K562 (cell line): ENCODE measurements around the gene RNLS. TPM values are rescaled to one million over a fixed set of nuclear protein-coding genes. Genes with fewer than 3 reads are reported as not detected.

ENCODE experiments used
- ATAC-seq: fragments of 200-7000 bp; cut with Tn5 transposase; 3 replicates; pipeline ENCODE4 v1.9.1; 2020; ENCODE audit warnings: moderate library complexity
- BruUV-seq: library from RNA; stranded (reverse); fragments of 400-500 nt; replicated peaks from 2 replicates; lab custom pipeline; 2021; lab: Mats Ljungman, UMichigan
- CTCF ChIA-PET: fragments of 300-600 bp; formaldehyde crosslinking; extraction: SDS; loops from one replicate; lab custom pipeline; 2021; ENCODE audit warnings: low intra/inter-chr PET ratio; lab: Yijun Ruan, JAX
- POLR2A ChIA-PET: fragments of 300-600, 350-650 bp; sonication (Branson Sonifier 250); formaldehyde crosslinking; extraction: SDS; loops from one replicate; lab custom pipeline; 2021; ENCODE audit warnings: antibody characterized with exemption, inconsistent platforms; lab: Yijun Ruan, JAX
- DNase-seq, 4 experiments: peaks; one replicate each; pipeline versions ENCODE4 v3.0.0 to v3.0.0-alpha.2; 2011 to 2018; ENCODE audit warnings: low spot score in 3 of 4, mixed read lengths in 3 of 4; ENCODE audit errors: extremely low read depth in 1 of 4
- FAIRE-seq: peaks from 2 replicates; lab custom pipeline; 2011; peaks lifted over from hg19 to GRCh38; lab: Jason Lieb, UNC
- H2AFZ ChIP-seq: 2 replicates; pipeline ENCODE4 v1.6.0; 2011; ENCODE audit warnings: low read depth, low read length, control low read depth, inconsistent platforms
- H3K27ac ChIP-seq: fragments of 200-600 bp; 3 replicates; pipeline ENCODE4 v1.8.0; 2011; ENCODE audit warnings: low read depth, mild to moderate bottlenecking, control low read depth, inconsistent platforms, low read length, moderate library complexity, mixed read lengths; ENCODE audit errors: extremely low read depth
- H3K27me3 ChIP-seq, 2 experiments: fragments of 300-600 bp in 1 of 2; 2 replicates in 1 of 2; 3 replicates in 1 of 2; pipeline versions ENCODE4 v1.6.0 to v1.8.0; 2011; ENCODE audit warnings: inconsistent platforms in 2 of 2, low read length in 2 of 2, mild to moderate bottlenecking in 1 of 2, mixed read lengths in 1 of 2, moderate library complexity in 1 of 2; ENCODE audit not compliant: control insufficient read depth in 2 of 2, insufficient read depth in 2 of 2
- H3K36me3 ChIP-seq: fragments of 300-600 bp; 3 replicates; pipeline ENCODE4 v1.8.0; 2011; ENCODE audit warnings: mild to moderate bottlenecking, low read length, inconsistent platforms; ENCODE audit not compliant: control insufficient read depth, insufficient read depth
- H3K4me1 ChIP-seq, 2 experiments: fragments of 200-600 bp in 1 of 2; replicated peaks in 1 of 2; 2 replicates in 1 of 2; 3 replicates in 1 of 2; pipeline versions ENCODE4 v1.5.1 to v1.8.0; 2011; ENCODE audit warnings: inconsistent platforms in 2 of 2, low read length in 2 of 2, mild to moderate bottlenecking in 1 of 2, mixed read lengths in 1 of 2, moderate library complexity in 1 of 2; ENCODE audit not compliant: control insufficient read depth in 2 of 2, insufficient read depth in 2 of 2
- H3K4me2 ChIP-seq: 2 replicates; pipeline ENCODE4 v1.6.1; 2011; ENCODE audit warnings: low read length, control low read depth, inconsistent platforms, mixed read lengths; ENCODE audit not compliant: insufficient read depth
- H3K4me3 ChIP-seq: fragments of 200-600 bp; sonication (generic), shearing (Covaris generic); 2 replicates; pipeline ENCODE4 v1.5.1; 2016; ENCODE audit warnings: control low read depth, inconsistent platforms
- H3K79me2 ChIP-seq: fragments of 200-600 bp; 3 replicates; pipeline ENCODE4 v1.8.0; 2011; ENCODE audit warnings: low read length, inconsistent platforms; ENCODE audit not compliant: control insufficient read depth, insufficient read depth
- H3K9ac ChIP-seq, 2 experiments: 2 replicates each; pipeline versions ENCODE4 v1.6.0 to v1.6.1; 2011; ENCODE audit warnings: low read depth in 2 of 2, low read length in 2 of 2, control low read depth in 1 of 2, inconsistent platforms in 1 of 2, mild to moderate bottlenecking in 1 of 2, mixed read lengths in 1 of 2; ENCODE audit not compliant: insufficient read depth in 1 of 2
- H3K9me1 ChIP-seq: one replicate; pipeline ENCODE4 v1.6.0; 2011; ENCODE audit warnings: inconsistent platforms, mild to moderate bottlenecking, low read length, moderate library complexity; ENCODE audit not compliant: control insufficient read depth, insufficient read depth
- H3K9me3 ChIP-seq: replicated peaks from 2 replicates; pipeline ENCODE4 v1.5.1; 2011; ENCODE audit warnings: low read depth, low read length, inconsistent platforms; ENCODE audit not compliant: control insufficient read depth, insufficient read depth
- H4K20me1 ChIP-seq: replicated peaks from 2 replicates; pipeline ENCODE4 v1.6.1; 2011; ENCODE audit warnings: low read length, inconsistent platforms, mixed read lengths; ENCODE audit not compliant: control insufficient read depth, insufficient read depth
- CCNT2 ChIP-seq: IDR thresholded peaks from 2 replicates; pipeline ENCODE4 v1.6.1; 2011; ENCODE audit warnings: borderline replicate concordance, low read depth, mild to moderate bottlenecking, moderate library complexity, mixed read lengths, low read length; ENCODE audit not compliant: insufficient read length; ENCODE audit errors: extremely low read depth
- DDX20 ChIP-seq: fragments of 450-650 bp; IDR thresholded peaks from 2 replicates; pipeline ENCODE4 v1.6.1; 2016; ENCODE audit warnings: missing genetic modification characterization, low read depth, mild to moderate bottlenecking, missing compliant biosample characterization, moderate library complexity
- SMAD2 ChIP-seq: fragments of 150-350 bp; IDR thresholded peaks from 2 replicates; pipeline ENCODE4 v1.6.1; 2014; ENCODE audit warnings: low read depth, mild to moderate bottlenecking, low read length
- ZNF766 ChIP-seq: fragments of 200-800 bp; sonication (Bioruptor generic); conservative IDR thresholded peaks from 2 replicates; pipeline ENCODE4 v1.6.1; 2016; ENCODE audit warnings: missing genetic modification characterization, missing compliant biosample characterization
- WGBS: fragments of 100-300 bp; shearing (Covaris generic); methylation state at CpG from one replicate; pipeline ENCODE4 v1.1.6; 2016; ENCODE audit warnings: low coverage, mixed read lengths; ENCODE audit not compliant: insufficient coverage; ENCODE audit errors: missing lambda C conversion rate; 5-methylcytosine and 5-hydroxymethylcytosine counted together
- in situ Hi-C: fragments of 300-500 bp; cut with MboI; formaldehyde crosslinking; loops from 4 replicates; pipeline ENCODE4 v1.15.0; 2018; ENCODE audit warnings: inconsistent platforms, mixed read lengths
- intact Hi-C: fragments of 100-400 bp; cut with micrococcal nuclease; formaldehyde crosslinking; loops from 2 replicates; pipeline ENCODE4 v1.14.2; 2022
- polyA plus RNA-seq, 8 experiments: library from polyadenylated mRNA; depleted of rRNA in 4 of 8; stranded (reverse) in 5 of 8; unstranded in 3 of 8; fragments of >200 nt; fragmentation: Nextera tagmentation in 2 of 8; fragmentation: Illumina TruSeq in 1 of 8; extraction: Ambion mirVana in 2 of 8; extraction: Trizol in 1 of 8; gene quantifications; 2 replicates each; pipeline versions ENCODE4 v1.2.1 to v1.2.3, GENCODE V29; 2011 to 2014; ENCODE audit warnings: inconsistent platforms in 1 of 8, missing spikeins in 1 of 8
- total RNA-seq, 7 experiments: library from RNA; depleted of rRNA in 6 of 7; stranded (reverse); fragments of >200 nt in 6 of 7; fragmentation: Illumina TruSeq in 2 of 7; extraction: Trizol in 2 of 7; gene quantifications; 2 replicates each; pipeline versions ENCODE4 v1.2.1 to v1.2.3, GENCODE V29; 2011 to 2021; ENCODE audit warnings: low replicate concordance in 1 of 7
- TF ChIP-seq, protein P1 (sequence below): fragments of 200-600 bp; sonication (generic); IDR thresholded peaks from one replicate; pipeline ENCODE4 v1.6.1; 2012; ENCODE audit warnings: mild to moderate bottlenecking, low read depth, low read length, inconsistent platforms
- TF ChIP-seq, protein P2 (sequence below): sonication (generic); formaldehyde crosslinking; IDR thresholded peaks from 2 replicates; pipeline ENCODE4 v1.8.0; 2022; ENCODE audit warnings: mild to moderate bottlenecking, missing genetic modification reagents

The RNLS gene
- total and polyA plus RNA-seq, 9 of the 15 experiments (the other 6 are each of a cell fraction or from before 2014, with no cell fraction given) = 0.14 to 0.72 (median 0.41) TPM; not detected in 3

DNA sequence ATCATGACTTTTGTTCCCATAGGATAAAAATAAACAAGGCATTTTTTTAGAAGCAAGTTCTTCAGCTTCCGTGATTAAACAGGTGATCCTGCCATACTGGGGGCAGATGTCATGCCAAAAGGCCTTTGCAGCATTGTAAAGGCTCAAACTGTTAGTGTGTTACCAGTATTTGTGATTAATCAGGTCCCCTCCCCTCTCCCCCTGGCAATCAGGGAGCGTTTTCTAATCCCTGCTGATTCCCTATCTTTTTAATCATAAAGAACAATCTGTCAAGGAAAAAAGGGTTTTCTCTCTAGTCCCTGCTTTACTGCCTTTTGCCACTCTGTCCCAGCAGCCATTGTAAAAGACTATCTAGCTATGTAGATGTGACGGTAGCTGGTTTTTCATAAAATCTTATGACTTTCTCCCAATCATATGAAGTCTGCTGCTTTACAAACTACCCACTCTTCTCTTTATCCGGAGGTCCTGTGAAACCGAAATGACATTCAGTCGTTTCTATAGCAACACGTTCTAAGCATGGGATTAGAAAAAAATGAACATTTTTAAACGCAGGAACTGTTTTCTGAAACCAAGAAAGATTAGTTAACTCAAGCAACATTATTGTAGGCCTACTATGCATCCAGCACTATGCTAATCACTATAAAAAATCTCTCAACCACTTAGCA is 210.9 kb downstream of the RNLS start:
- in situ Hi-C loops = no loop called here
- H3K4me3 ChIP-seq = no peak overlapping the region
- H3K27me3 ChIP-seq = no peaks in the 10 kb centered on the region
- no peak for DNase-seq
- no TSS peak for BruUV-seq
- no peak overlapping the region for H2AFZ ChIP-seq
- H3K4me1 ChIP-seq = no peaks in the 10 kb centered on the region
- no peak for ATAC-seq
- no peaks in the 10 kb centered on the region for H3K9me3 ChIP-seq
- POLR2A ChIA-PET = no interaction called here
- no peaks in the 10 kb centered on the region for H3K9me1 ChIP-seq
- FAIRE-seq = no peak
- H3K79me2 ChIP-seq = no peaks in the 10 kb centered on the region
- H3K4me2 ChIP-seq = no peak overlapping the region
- H4K20me1 ChIP-seq = no peaks in the 10 kb centered on the region
- CTCF ChIA-PET = no interaction called here
- H3K27ac ChIP-seq = no peak overlapping the region
- intact Hi-C loops = no loop called here
- WGBS = 2% methylated on average over 7 of the region's 8 CpGs
- H3K36me3 ChIP-seq = no peaks in the 10 kb centered on the region
- no peak overlapping the region for H3K9ac ChIP-seq
- TF ChIP-seq CCNT2 = no peak
- no peak for TF ChIP-seq DDX20 (tag)
- no peak for TF ChIP-seq SMAD2
- TF ChIP-seq ZNF766 (CRISPR knock-in tag) = no peak
- TF ChIP-seq, protein P1, sequence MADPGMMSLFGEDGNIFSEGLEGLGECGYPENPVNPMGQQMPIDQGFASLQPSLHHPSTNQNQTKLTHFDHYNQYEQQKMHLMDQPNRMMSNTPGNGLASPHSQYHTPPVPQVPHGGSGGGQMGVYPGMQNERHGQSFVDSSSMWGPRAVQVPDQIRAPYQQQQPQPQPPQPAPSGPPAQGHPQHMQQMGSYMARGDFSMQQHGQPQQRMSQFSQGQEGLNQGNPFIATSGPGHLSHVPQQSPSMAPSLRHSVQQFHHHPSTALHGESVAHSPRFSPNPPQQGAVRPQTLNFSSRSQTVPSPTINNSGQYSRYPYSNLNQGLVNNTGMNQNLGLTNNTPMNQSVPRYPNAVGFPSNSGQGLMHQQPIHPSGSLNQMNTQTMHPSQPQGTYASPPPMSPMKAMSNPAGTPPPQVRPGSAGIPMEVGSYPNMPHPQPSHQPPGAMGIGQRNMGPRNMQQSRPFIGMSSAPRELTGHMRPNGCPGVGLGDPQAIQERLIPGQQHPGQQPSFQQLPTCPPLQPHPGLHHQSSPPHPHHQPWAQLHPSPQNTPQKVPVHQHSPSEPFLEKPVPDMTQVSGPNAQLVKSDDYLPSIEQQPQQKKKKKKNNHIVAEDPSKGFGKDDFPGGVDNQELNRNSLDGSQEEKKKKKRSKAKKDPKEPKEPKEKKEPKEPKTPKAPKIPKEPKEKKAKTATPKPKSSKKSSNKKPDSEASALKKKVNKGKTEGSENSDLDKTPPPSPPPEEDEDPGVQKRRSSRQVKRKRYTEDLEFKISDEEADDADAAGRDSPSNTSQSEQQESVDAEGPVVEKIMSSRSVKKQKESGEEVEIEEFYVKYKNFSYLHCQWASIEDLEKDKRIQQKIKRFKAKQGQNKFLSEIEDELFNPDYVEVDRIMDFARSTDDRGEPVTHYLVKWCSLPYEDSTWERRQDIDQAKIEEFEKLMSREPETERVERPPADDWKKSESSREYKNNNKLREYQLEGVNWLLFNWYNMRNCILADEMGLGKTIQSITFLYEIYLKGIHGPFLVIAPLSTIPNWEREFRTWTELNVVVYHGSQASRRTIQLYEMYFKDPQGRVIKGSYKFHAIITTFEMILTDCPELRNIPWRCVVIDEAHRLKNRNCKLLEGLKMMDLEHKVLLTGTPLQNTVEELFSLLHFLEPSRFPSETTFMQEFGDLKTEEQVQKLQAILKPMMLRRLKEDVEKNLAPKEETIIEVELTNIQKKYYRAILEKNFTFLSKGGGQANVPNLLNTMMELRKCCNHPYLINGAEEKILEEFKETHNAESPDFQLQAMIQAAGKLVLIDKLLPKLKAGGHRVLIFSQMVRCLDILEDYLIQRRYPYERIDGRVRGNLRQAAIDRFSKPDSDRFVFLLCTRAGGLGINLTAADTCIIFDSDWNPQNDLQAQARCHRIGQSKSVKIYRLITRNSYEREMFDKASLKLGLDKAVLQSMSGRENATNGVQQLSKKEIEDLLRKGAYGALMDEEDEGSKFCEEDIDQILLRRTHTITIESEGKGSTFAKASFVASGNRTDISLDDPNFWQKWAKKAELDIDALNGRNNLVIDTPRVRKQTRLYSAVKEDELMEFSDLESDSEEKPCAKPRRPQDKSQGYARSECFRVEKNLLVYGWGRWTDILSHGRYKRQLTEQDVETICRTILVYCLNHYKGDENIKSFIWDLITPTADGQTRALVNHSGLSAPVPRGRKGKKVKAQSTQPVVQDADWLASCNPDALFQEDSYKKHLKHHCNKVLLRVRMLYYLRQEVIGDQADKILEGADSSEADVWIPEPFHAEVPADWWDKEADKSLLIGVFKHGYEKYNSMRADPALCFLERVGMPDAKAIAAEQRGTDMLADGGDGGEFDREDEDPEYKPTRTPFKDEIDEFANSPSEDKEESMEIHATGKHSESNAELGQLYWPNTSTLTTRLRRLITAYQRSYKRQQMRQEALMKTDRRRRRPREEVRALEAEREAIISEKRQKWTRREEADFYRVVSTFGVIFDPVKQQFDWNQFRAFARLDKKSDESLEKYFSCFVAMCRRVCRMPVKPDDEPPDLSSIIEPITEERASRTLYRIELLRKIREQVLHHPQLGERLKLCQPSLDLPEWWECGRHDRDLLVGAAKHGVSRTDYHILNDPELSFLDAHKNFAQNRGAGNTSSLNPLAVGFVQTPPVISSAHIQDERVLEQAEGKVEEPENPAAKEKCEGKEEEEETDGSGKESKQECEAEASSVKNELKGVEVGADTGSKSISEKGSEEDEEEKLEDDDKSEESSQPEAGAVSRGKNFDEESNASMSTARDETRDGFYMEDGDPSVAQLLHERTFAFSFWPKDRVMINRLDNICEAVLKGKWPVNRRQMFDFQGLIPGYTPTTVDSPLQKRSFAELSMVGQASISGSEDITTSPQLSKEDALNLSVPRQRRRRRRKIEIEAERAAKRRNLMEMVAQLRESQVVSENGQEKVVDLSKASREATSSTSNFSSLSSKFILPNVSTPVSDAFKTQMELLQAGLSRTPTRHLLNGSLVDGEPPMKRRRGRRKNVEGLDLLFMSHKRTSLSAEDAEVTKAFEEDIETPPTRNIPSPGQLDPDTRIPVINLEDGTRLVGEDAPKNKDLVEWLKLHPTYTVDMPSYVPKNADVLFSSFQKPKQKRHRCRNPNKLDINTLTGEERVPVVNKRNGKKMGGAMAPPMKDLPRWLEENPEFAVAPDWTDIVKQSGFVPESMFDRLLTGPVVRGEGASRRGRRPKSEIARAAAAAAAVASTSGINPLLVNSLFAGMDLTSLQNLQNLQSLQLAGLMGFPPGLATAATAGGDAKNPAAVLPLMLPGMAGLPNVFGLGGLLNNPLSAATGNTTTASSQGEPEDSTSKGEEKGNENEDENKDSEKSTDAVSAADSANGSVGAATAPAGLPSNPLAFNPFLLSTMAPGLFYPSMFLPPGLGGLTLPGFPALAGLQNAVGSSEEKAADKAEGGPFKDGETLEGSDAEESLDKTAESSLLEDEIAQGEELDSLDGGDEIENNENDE = no peak
- TF ChIP-seq, protein P2, sequence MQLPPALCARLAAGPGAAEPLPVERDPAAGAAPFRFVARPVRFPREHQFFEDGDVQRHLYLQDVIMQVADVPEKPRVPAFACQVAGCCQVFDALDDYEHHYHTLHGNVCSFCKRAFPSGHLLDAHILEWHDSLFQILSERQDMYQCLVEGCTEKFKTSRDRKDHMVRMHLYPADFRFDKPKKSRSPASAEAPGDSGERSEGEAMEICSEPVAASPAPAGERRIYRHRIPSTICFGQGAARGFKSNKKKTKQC (CRISPR knock-in tag) = no peak
